CD4-positive, alpha-beta T cell treated with Interleukin-4 for 4 hours (primary cell): ENCODE measurements around the gene TEX10.

ENCODE experiments used
- DNase-seq: peaks from one replicate; pipeline ENCODE4 v3.0.0-alpha.2; 2020

Gene TEX10

DNA sequence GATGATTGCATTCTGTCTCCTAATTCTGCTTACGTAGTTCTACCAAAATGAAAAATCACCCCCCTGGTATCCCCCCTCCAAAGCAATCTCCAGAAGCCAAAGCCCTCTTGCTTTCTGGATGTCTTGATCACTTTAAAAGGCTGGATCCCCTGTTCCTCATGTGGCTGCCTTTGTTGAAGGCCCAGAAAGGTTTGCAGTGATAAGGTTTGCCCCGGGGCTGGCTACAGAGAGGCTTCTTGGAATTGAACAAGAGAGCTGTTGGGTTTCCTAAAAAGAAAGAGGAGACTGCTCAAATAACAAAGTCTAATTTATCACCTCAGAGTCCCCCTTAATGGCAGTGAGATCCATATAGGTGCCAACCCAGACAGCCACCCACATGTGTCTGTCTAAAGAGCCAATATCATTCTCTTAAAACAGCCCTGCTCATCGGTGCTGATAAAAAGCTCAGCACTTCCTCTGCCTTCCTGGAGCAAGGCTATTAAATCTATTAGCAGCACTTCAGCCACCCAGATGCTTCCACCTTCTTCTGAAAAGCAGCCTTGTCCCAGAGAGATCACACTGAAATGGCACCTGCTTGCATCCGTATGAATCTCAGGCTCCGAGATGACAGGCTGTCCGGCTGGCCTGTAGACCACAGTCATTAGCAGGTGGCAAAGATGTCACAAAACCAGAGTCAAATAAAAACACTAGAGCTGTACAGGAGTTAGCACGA, 70.9 kb downstream of the TEX10 start:
- DNase-seq, result no peak

DNA sequence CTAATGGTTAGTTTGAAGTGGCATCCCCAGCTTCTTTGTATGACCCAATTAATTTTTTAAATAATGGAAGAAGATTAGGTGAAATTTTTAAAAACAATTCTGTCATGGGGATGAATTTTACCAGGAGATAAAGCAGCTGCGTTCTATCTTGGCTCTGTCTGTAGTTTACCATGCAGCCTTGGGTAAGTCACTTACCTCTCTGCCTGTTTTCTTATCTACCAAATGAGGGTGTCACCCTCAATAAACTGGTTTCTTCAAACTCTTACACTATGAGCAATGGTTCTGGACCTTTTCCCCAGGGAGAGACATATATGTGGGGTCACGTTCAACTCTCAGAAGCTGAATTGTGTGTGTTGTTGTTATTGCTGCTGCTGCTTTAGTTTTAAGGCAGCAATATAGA, 71.7 kb downstream of the TEX10 start:
- DNase-seq, result no peak

DNA sequence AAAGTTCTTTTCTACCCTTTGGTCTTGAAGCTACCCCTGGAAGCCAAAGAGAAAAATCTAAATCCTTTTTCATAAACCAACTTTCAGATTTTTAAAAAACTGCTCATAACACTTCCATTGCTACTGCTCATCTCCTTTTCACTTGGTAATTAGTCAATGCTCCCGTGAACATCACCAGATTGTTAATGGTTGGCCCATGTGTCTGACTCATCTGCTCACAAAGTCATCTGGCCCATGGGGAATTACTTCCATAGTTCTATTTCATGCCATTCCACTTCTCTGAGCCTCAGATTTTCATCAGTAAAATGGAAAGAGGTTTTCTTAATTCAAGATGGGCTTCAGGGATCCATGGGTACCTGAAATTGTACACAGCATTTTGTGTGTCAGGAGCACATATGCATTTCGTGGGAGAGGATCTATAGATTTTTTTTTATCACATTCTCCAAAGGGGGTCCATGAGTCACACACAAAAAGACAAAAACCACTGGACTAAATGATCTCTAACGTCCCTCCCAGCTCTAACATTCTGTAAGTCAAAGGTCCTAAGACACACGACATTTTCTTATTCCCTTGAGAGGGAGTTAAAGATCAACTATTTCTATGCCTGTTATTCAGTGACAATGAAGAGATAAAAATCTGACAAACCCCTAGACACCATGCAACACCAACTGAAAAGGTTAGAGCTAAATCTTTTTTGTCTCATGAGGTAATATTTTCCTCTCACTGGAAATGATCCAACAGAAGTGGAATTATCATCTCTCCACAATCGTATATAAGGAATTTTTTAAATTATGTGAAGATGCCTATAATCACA, 75.4 kb downstream of the TEX10 start:
- DNase-seq, result no peak

DNA sequence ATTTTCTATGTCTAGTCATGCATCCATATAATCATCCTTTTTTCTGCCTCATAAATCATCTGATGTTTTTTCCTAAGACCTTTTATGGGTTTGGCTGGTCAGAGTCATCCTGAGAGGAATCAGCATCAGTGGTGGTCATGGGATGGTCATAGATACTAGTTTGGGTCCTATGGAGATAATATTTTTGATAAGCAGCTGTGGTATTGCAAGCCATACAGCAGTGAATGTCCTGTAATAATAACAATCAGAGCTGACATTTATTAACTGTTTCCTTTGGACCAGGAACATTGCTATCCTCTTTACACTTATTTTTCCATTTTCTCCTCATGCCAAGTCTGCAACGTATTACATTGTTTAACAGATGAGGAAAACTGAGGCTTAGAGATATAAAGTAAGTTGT, 83.1 kb downstream of the TEX10 start:
- DNase-seq, result no peak

DNA sequence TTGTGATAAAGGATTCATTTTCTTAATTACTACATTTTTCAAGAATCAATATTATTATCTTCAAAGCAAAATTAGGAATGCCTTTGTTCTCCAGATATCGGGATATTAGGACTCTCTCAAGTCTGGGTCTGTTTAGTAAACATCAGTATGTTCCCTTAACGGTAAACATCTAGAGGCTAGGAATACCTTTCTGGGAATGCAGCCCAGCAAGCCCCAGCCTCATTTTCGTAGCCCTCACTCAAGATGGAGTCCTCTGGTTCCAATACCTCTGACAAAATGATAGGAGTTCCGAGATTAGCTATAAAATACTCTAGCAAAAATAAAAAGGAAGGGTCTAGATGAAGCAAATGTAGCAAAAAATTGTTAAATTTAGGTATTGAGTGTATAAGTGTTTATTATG, 84.5 kb downstream of the TEX10 start:
- no peak for DNase-seq

DNA sequence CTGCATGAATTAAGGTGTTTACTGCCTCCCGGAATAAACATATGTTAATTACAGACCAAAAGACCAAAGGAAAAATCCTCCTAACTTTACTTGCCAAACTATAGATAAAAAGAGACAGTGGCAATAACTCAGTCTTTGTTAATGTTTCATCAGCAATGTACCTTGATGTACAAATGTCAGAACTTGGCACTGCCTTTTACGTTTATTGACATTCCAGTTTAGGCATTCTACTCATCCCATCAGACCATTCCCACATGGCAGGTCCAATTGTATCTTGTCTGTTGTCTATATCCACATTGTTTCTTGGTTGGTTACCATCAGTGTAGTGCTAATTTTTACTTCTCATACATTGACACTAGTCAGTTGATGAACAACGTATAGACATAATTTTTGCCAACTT, 85.5 kb downstream of the TEX10 start:
- DNase-seq, result no peak
